Naive thymus-derived CD4-positive, alpha-beta T cell (primary cell): ENCODE data around the gene SLCO4A1. TPM values are rescaled to one million over a fixed set of nuclear protein-coding genes. Genes with fewer than 3 reads are reported as not detected.

Experiments used
- ATAC-seq: fragments of 150-1000 bp; cut with Tn5 transposase; 2 replicates; pipeline ENCODE4 v1.10.0; 2021; ENCODE audit warnings: mild to moderate bottlenecking, moderate library complexity
- CTCF ChIA-PET: fragments of 350-600 bp; sonication (Branson Sonifier 250); formaldehyde crosslinking; loops from one replicate; lab custom pipeline; 2021; ENCODE audit warnings: antibody characterized with exemption; lab: Charles Lee
- POLR2A ChIA-PET: fragments of 350-600 bp; sonication (Branson Sonifier 250); formaldehyde crosslinking; loops from one replicate; lab custom pipeline; 2021; ENCODE audit warnings: antibody characterized with exemption, inconsistent platforms; lab: Charles Lee
- DNase-seq, 9 donors: peaks; one replicate each; pipeline versions ENCODE4 v3.0.0 to v3.0.0-alpha.2; 2020 to 2022; ENCODE audit warnings: mixed read lengths in 1 of 9
- H3K27ac ChIP-seq: one replicate; pipeline ENCODE4 v1.7.0; 2013; ENCODE audit warnings: mild to moderate bottlenecking, low read depth, low read length, moderate library complexity
- H3K27me3 ChIP-seq, 2 donors: one replicate each; pipeline ENCODE4 v1.7.0; 2013; ENCODE audit warnings: low read length in 2 of 2, mild to moderate bottlenecking in 2 of 2, moderate library complexity in 2 of 2; ENCODE audit not compliant: control insufficient read depth in 2 of 2, insufficient read depth in 2 of 2
- H3K36me3 ChIP-seq, 3 experiments: 1 replicate in 2 of 3; 2 replicates in 1 of 3; pipeline ENCODE4 v1.7.0; 2013; ENCODE audit warnings: low read length in 3 of 3, mild to moderate bottlenecking in 3 of 3, moderate library complexity in 1 of 3; ENCODE audit not compliant: insufficient read depth in 3 of 3, control insufficient read depth in 2 of 3
- H3K4me1 ChIP-seq, 2 donors: one replicate each; pipeline ENCODE4 v1.7.0; 2013; ENCODE audit warnings: low read length in 2 of 2, mild to moderate bottlenecking in 2 of 2, moderate library complexity in 1 of 2; ENCODE audit not compliant: control insufficient read depth in 2 of 2, insufficient read depth in 2 of 2
- H3K4me3 ChIP-seq: 2 replicates; pipeline ENCODE4 v1.7.0; 2013; ENCODE audit warnings: mild to moderate bottlenecking, low read length
- H3K9me3 ChIP-seq, 3 experiments: 1 replicate in 2 of 3; 2 replicates in 1 of 3; pipeline ENCODE4 v1.7.0; 2013; ENCODE audit warnings: low read length in 3 of 3; ENCODE audit not compliant: control insufficient read depth in 2 of 3
- H3K27ac Mint-ChIP-seq, 9 donors: one replicate each; pipeline ENCODE4 v1.8.0; 2020 to 2022; ENCODE audit warnings: mixed read lengths in 9 of 9, mild to moderate bottlenecking in 8 of 9, moderate library complexity in 5 of 9, inconsistent platforms in 2 of 9
- H3K27me3 Mint-ChIP-seq, 5 donors: one replicate each; pipeline ENCODE4 v1.8.0; 2021 to 2022; ENCODE audit warnings: mixed read lengths in 5 of 5, mild to moderate bottlenecking in 1 of 5
- H3K36me3 Mint-ChIP-seq, 5 donors: one replicate each; pipeline ENCODE4 v1.8.0; 2020 to 2022; ENCODE audit warnings: mixed read lengths in 5 of 5, mild to moderate bottlenecking in 3 of 5, inconsistent platforms in 1 of 5
- H3K4me1 Mint-ChIP-seq, 7 donors: one replicate each; pipeline ENCODE4 v1.8.0; 2020 to 2022; ENCODE audit warnings: mixed read lengths in 7 of 7, mild to moderate bottlenecking in 3 of 7, inconsistent platforms in 1 of 7
- H3K4me3 Mint-ChIP-seq, 10 donors: one replicate each; pipeline ENCODE4 v1.8.0; 2020 to 2022; ENCODE audit warnings: mild to moderate bottlenecking in 10 of 10, mixed read lengths in 10 of 10, moderate library complexity in 6 of 10, inconsistent platforms in 2 of 10
- H3K9me3 Mint-ChIP-seq, 11 donors: one replicate each; pipeline ENCODE4 v1.8.0; 2020 to 2022; ENCODE audit warnings: mixed read lengths in 11 of 11, mild to moderate bottlenecking in 4 of 11, inconsistent platforms in 1 of 11, moderate library complexity in 1 of 11
- intact Hi-C, 2 donors: fragments of 100-400 bp; cut with micrococcal nuclease; formaldehyde crosslinking; loops; one replicate each; pipeline ENCODE4 v1.15.1; 2023
- polyA plus RNA-seq, 2 donors: library from polyadenylated mRNA; unstranded; fragments of 300-500 nt; fragmentation: Illumina TruSeq; gene quantifications; one replicate each; pipeline ENCODE4 v1.2.3, GENCODE V29; 2021
- total RNA-seq, 6 experiments: library from RNA in 5 of 6; stranded (reverse) in 5 of 6; gene quantifications; 1 replicate in 5 of 6; 2 replicates in 1 of 6; pipeline ENCODE4 v1.2.3 and lab custom pipeline; 2021 to 2026

SLCO4A1 gene
- total and polyA plus RNA-seq, 7 experiments from 2014 or later, result 0.36 to 45.5 (median 0.92) TPM

- no peak for ATAC-seq
- Mint-ChIP-seq H3K27ac (peak overlapping the region; percentile 59 to 99 (median 97)), H3K4me3 (peak overlapping the region in 2 of 10 donors; percentile 80 to 83), H3K4me1 (peaks cover 11 to 45% (median 30%) of the 10 kb centered on the region in 7 donors), H3K36me3 (peaks cover 0 to 2% (median 0%) of the 10 kb centered on the region in 5 donors), H3K27me3 (no peaks in the 10 kb centered on the region), H3K9me3 (no peaks in the 10 kb centered on the region)
- CTCF ChIA-PET, result interaction anchor here (1.0 kb wide), 1 partner anchor 9 kb away, joined by 3 read pairs; no protein-coding TSS in a partner anchor
- H3K9me3 ChIP-seq, result no peaks in the 10 kb centered on the region
- H3K4me3 ChIP-seq, result peak overlapping the region; percentile 40
- peak overlapping the region; percentile 81 for H3K27ac ChIP-seq
- no peaks in the 10 kb centered on the region for H3K36me3 ChIP-seq
- POLR2A ChIA-PET, result interaction anchor here (0.6 to 4.8 kb wide), 5 partner anchors 10 to 162 kb away, joined by 3 to 34 read pairs (median 4); partner anchors contain the start of genes MRGBP and SLCO4A1
- no peaks in the 10 kb centered on the region for H3K27me3 ChIP-seq
- intact Hi-C loops, result loop anchor here (2.0 to 10.0 kb wide), 3 partner anchors 124 to 272 kb away; partner anchors contain the start of genes DIDO1 (in 1 of the 2) and TCFL5 (in 1 of the 2)
- DNase-seq, result no peak
- peaks cover 17 to 20% of the 10 kb centered on the region in 2 donors for H3K4me1 ChIP-seq
Measured at GRCh38 chr20:62652894-62653305, 10.6 kb downstream of the SLCO4A1 start.

- peaks cover 0 to 2% (median 0%) of the 10 kb centered on the region in 5 donors for H3K36me3 Mint-ChIP-seq
- H3K9me3 Mint-ChIP-seq, result no peaks in the 10 kb centered on the region
- POLR2A ChIA-PET, result interaction anchor here (0.5 to 4.8 kb wide), 3 partner anchors 11 to 142 kb away, joined by 7 to 34 read pairs (median 19); partner anchors contain the start of genes MRGBP and SLCO4A1
- Histone ChIP-seq H3K27me3 (no peaks in the 10 kb centered on the region), H3K9me3 (no peaks in the 10 kb centered on the region), H3K4me3 (no peak overlapping the region), H3K27ac (peak overlapping the region; percentile 81), H3K4me1 (peaks cover 17 to 20% of the 10 kb centered on the region in 2 donors), H3K36me3 (no peaks in the 10 kb centered on the region)
- no peaks in the 10 kb centered on the region for H3K27me3 Mint-ChIP-seq
- peaks cover 11 to 45% (median 30%) of the 10 kb centered on the region in 7 donors for H3K4me1 Mint-ChIP-seq
- H3K4me3 Mint-ChIP-seq, result peak overlapping the region in 3 of 10 donors; percentile 33 to 51 (median 49)
- ATAC-seq, result no peak
- CTCF ChIA-PET, result no interaction called here
- peak overlapping the region in 8 of 9 donors; percentile 38 to 95 (median 66) for H3K27ac Mint-ChIP-seq
- no peak for DNase-seq
- intact Hi-C loops, result loop anchor here (2.0 to 10.0 kb wide), 3 partner anchors 124 to 271 kb away; partner anchors contain the start of genes DIDO1 (in 1 of the 2) and TCFL5 (in 1 of the 2)
Measured at GRCh38 chr20:62653373-62653772, 11.1 kb downstream of the SLCO4A1 start.

GRCh38 chr20:62653951-62654685, 11.8 kb downstream of the SLCO4A1 start:
- ChIA-PET CTCF (interaction anchor here (0.7 kb wide), 1 partner anchor 12 kb away, joined by 3 read pairs; the partner anchor contains the start of gene SLCO4A1), POLR2A (interaction anchor here (0.5 to 4.8 kb wide), 3 partner anchors 12 to 141 kb away, joined by 4 to 34 read pairs (median 7); partner anchors contain the start of genes MRGBP and SLCO4A1)
- Mint-ChIP-seq H3K36me3 (peaks cover 0 to 2% (median 0%) of the 10 kb centered on the region in 5 donors), H3K9me3 (no peaks in the 10 kb centered on the region), H3K27ac (peak overlapping the region in 7 of 9 donors; percentile 28 to 95 (median 62)), H3K27me3 (no peaks in the 10 kb centered on the region), H3K4me1 (peaks cover 13 to 44% (median 30%) of the 10 kb centered on the region in 7 donors), H3K4me3 (peak overlapping the region in 1 of 10 donors; percentile 9)
- DNase-seq (no peak), ATAC-seq (no peak)
- H3K4me1 ChIP-seq, result peaks cover 17 to 20% of the 10 kb centered on the region in 2 donors
- H3K27ac ChIP-seq, result no peak overlapping the region
- H3K4me3 ChIP-seq, result no peak overlapping the region
- H3K36me3 ChIP-seq, result no peaks in the 10 kb centered on the region
- H3K27me3 ChIP-seq, result no peaks in the 10 kb centered on the region
- H3K9me3 ChIP-seq, result no peaks in the 10 kb centered on the region
- intact Hi-C loops, result loop anchor here (2.0 to 10.0 kb wide), 3 partner anchors 123 to 271 kb away; partner anchors contain the start of genes DIDO1 (in 1 of the 2) and TCFL5 (in 1 of the 2)

GRCh38 chr20:62655282-62656196, 13.2 kb downstream of the SLCO4A1 start:
- peaks cover 13 to 31% (median 20%) of the 10 kb centered on the region in 7 donors for H3K4me1 Mint-ChIP-seq
- H3K27ac Mint-ChIP-seq, result no peak overlapping the region
- DNase-seq (no peak), ATAC-seq (no peak)
- H3K36me3 Mint-ChIP-seq, result peaks cover 0 to 2% (median 0%) of the 10 kb centered on the region in 5 donors
- H3K27me3 Mint-ChIP-seq, result no peaks in the 10 kb centered on the region
- Histone ChIP-seq H3K9me3 (no peaks in the 10 kb centered on the region), H3K4me3 (no peak overlapping the region), H3K27me3 (no peaks in the 10 kb centered on the region), H3K4me1 (peaks cover 16 to 19% of the 10 kb centered on the region in 2 donors), H3K36me3 (no peaks in the 10 kb centered on the region), H3K27ac (no peak overlapping the region)
- H3K4me3 Mint-ChIP-seq, result no peak overlapping the region
- POLR2A ChIA-PET, result interaction anchor here (0.9 to 1.2 kb wide), 3 partner anchors 10 to 139 kb away, joined by 3 to 4 read pairs (median 3); partner anchors contain the start of gene SLCO4A1
- CTCF ChIA-PET, result no interaction called here
- intact Hi-C loops, result loop anchor here in 1 of 2 donors (10.0 kb wide), 1 partner anchor 269 kb away; the partner anchor contains the start of gene DIDO1
- no peaks in the 10 kb centered on the region for H3K9me3 Mint-ChIP-seq

- CTCF ChIA-PET, result no interaction called here
- Mint-ChIP-seq H3K27ac (no peak overlapping the region), H3K4me1 (peaks cover 8 to 23% (median 13%) of the 10 kb centered on the region in 7 donors)
Measured at GRCh38 chr20:62656197-62656918, 14.1 kb downstream of the SLCO4A1 start.

More at GRCh38 chr20:62656197-62656918, 14.1 kb downstream of the SLCO4A1 start:
- DNase-seq, result no peak
- H3K4me3 ChIP-seq, result no peak overlapping the region
- POLR2A ChIA-PET, result interaction anchor here (1.0 kb wide), 1 partner anchor 138 kb away, joined by 3 read pairs; no protein-coding TSS in a partner anchor
- Mint-ChIP-seq H3K36me3 (peaks cover 0 to 2% (median 0%) of the 10 kb centered on the region in 5 donors), H3K9me3 (no peaks in the 10 kb centered on the region), H3K4me3 (no peak overlapping the region), H3K27me3 (no peaks in the 10 kb centered on the region)
- no peak for ATAC-seq
- H3K27ac ChIP-seq, result no peak overlapping the region
- H3K9me3 ChIP-seq, result no peaks in the 10 kb centered on the region
- peaks cover 8 to 12% of the 10 kb centered on the region in 2 donors for H3K4me1 ChIP-seq
- intact Hi-C loops, result loop anchor here in 1 of 2 donors (10.0 kb wide), 1 partner anchor 268 kb away; the partner anchor contains the start of gene DIDO1
- H3K27me3 ChIP-seq, result no peaks in the 10 kb centered on the region
- no peaks in the 10 kb centered on the region for H3K36me3 ChIP-seq
